Measurements from ENCODE around the gene ANKS4B.

Gene ANKS4B

GRCh38 chr16:21302454-21302853 lies 69.0 kb downstream of the ANKS4B start:
- DNase-seq, result no peak

- no peak for DNase-seq
Measured at GRCh38 chr16:21302898-21303528, 69.5 kb downstream of the ANKS4B start.
